ENCODE results near the gene AGT.

- TF ChIP-seq, protein P1, sequence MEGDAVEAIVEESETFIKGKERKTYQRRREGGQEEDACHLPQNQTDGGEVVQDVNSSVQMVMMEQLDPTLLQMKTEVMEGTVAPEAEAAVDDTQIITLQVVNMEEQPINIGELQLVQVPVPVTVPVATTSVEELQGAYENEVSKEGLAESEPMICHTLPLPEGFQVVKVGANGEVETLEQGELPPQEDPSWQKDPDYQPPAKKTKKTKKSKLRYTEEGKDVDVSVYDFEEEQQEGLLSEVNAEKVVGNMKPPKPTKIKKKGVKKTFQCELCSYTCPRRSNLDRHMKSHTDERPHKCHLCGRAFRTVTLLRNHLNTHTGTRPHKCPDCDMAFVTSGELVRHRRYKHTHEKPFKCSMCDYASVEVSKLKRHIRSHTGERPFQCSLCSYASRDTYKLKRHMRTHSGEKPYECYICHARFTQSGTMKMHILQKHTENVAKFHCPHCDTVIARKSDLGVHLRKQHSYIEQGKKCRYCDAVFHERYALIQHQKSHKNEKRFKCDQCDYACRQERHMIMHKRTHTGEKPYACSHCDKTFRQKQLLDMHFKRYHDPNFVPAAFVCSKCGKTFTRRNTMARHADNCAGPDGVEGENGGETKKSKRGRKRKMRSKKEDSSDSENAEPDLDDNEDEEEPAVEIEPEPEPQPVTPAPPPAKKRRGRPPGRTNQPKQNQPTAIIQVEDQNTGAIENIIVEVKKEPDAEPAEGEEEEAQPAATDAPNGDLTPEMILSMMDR (IDR thresholded peaks at IDR 0.05; ENCODE audit: borderline replicate concordance, extremely low read depth, low read length, poor library complexity, severe bottlenecking) = no peak
- no peak for TF ChIP-seq EZH2 (IDR thresholded peaks at IDR 0.05; ENCODE audit: borderline replicate concordance, low read depth, low read length, severe bottlenecking)
Observed at GRCh38 chr1:230750576-230750975, 36.7 kb upstream of the AGT start.

Measured in DND-41 (cell line).